Effector memory CD4-positive, alpha-beta T cell (primary cell): ENCODE data around the gene CACNG5.
"Not testable (repeated sequence)": the region's sequence is repeated elsewhere in the genome, so short reads cannot be mapped to it uniquely, and the experiment has no call there.

Experiments
- DNase-seq, 3 donors: peaks; one replicate each; pipeline ENCODE4 v3.0.0-alpha.2; 2020
- H3K27ac ChIP-seq: 2 replicates; pipeline ENCODE4 v1.7.0; 2013; ENCODE audit warnings: mild to moderate bottlenecking, low read length, moderate library complexity; ENCODE audit not compliant: insufficient read depth, poor library complexity, severe bottlenecking
- H3K27me3 ChIP-seq: replicated peaks from 2 replicates; pipeline ENCODE4 v1.7.0; 2013; ENCODE audit warnings: mild to moderate bottlenecking, low read length; ENCODE audit not compliant: insufficient read depth, control insufficient read depth, poor library complexity, severe bottlenecking
- H3K36me3 ChIP-seq: 2 replicates; pipeline ENCODE4 v1.7.0; 2013; ENCODE audit warnings: mild to moderate bottlenecking, low read length, moderate library complexity; ENCODE audit not compliant: control insufficient read depth, insufficient read depth
- H3K4me1 ChIP-seq: 2 replicates; pipeline ENCODE4 v1.7.0; 2013; ENCODE audit warnings: low read length, mild to moderate bottlenecking; ENCODE audit not compliant: control insufficient read depth, insufficient read depth, poor library complexity, severe bottlenecking
- H3K4me3 ChIP-seq: 2 replicates; pipeline ENCODE4 v1.7.0; 2013; ENCODE audit warnings: low read length, low read depth, mild to moderate bottlenecking; ENCODE audit not compliant: insufficient read depth, poor library complexity, severe bottlenecking
- H3K9me3 ChIP-seq: 2 replicates; pipeline ENCODE4 v1.7.0; 2013; ENCODE audit warnings: mild to moderate bottlenecking, low read length, moderate library complexity; ENCODE audit not compliant: control insufficient read depth

CACNG5 gene

DNA sequence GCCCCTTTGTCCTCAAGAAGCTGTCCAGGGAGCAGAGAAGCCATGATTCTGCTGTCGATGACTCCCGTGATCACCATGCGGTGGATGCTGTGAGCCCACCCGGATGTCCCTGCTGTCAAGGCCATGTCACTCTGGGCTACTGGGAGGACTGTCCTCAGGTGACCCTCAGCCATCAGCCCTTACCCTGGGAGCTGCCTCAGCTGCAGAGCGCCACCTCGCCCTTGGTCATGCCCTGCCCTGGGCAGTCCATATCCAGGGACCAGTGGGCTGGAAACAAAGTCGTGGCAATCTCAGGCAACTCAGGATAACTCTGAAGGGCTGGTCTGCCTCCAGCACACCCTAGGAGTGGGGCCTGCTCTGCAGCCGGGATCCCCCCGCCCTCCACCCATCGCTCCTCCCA lies 63.6 kb downstream of the CACNG5 start:
- no peak overlapping the region for H3K4me3 ChIP-seq
- H3K4me1 ChIP-seq = no peaks in the 10 kb centered on the region
- DNase-seq = no peak
- H3K27ac ChIP-seq = no peak overlapping the region
- no peaks in the 10 kb centered on the region for H3K27me3 ChIP-seq
- H3K9me3 ChIP-seq = no peaks in the 10 kb centered on the region
- H3K36me3 ChIP-seq = no peaks in the 10 kb centered on the region

GRCh38 chr17:66900126-66901010 lies 65.5 kb downstream of the CACNG5 start:
- Histone ChIP-seq H3K9me3 (no peaks in the 10 kb centered on the region), H3K36me3 (no peaks in the 10 kb centered on the region), H3K4me3 (no peak overlapping the region), H3K4me1 (no peaks in the 10 kb centered on the region), H3K27ac (no peak overlapping the region), H3K27me3 (no peaks in the 10 kb centered on the region)
- DNase-seq = no peak

- not testable (repeated sequence) for H3K4me1 ChIP-seq, H3K4me3 ChIP-seq, DNase-seq, H3K27me3 ChIP-seq, H3K9me3 ChIP-seq, H3K36me3 ChIP-seq, H3K27ac ChIP-seq
These were observed 68.4 kb downstream of the CACNG5 start for GRCh38 chr17:66903296-66903695.

GRCh38 chr17:66903781-66904180 lies 68.9 kb downstream of the CACNG5 start:
- Histone ChIP-seq H3K4me1 (no peaks in the 10 kb centered on the region), H3K4me3 (no peak overlapping the region), H3K27me3 (no peaks in the 10 kb centered on the region), H3K27ac (no peak overlapping the region), H3K9me3 (no peaks in the 10 kb centered on the region), H3K36me3 (no peaks in the 10 kb centered on the region)
- no peak for DNase-seq

- no peaks in the 10 kb centered on the region for H3K4me1 ChIP-seq
- no peak overlapping the region for H3K27ac ChIP-seq
- no peaks in the 10 kb centered on the region for H3K9me3 ChIP-seq
- H3K36me3 ChIP-seq = no peaks in the 10 kb centered on the region
- H3K27me3 ChIP-seq = no peaks in the 10 kb centered on the region
- no peak overlapping the region for H3K4me3 ChIP-seq
- DNase-seq = no peak
These were observed 70.1 kb downstream of the CACNG5 start for GRCh38 chr17:66904760-66905624.

- Histone ChIP-seq H3K9me3 (no peaks in the 10 kb centered on the region), H3K27ac (no peak overlapping the region), H3K4me1 (no peaks in the 10 kb centered on the region), H3K36me3 (no peaks in the 10 kb centered on the region), H3K4me3 (no peak overlapping the region), H3K27me3 (no peaks in the 10 kb centered on the region)
- DNase-seq = peak; percentile 9 to 30 (median 23)
These were observed 71.7 kb downstream of the CACNG5 start for GRCh38 chr17:66906321-66907278.

- no peak for DNase-seq
- Histone ChIP-seq H3K4me3 (no peak overlapping the region), H3K36me3 (no peaks in the 10 kb centered on the region), H3K9me3 (no peaks in the 10 kb centered on the region), H3K27me3 (no peaks in the 10 kb centered on the region), H3K4me1 (no peaks in the 10 kb centered on the region), H3K27ac (no peak overlapping the region)
These were observed 75.0 kb downstream of the CACNG5 start for GRCh38 chr17:66909804-66910373.

DNA sequence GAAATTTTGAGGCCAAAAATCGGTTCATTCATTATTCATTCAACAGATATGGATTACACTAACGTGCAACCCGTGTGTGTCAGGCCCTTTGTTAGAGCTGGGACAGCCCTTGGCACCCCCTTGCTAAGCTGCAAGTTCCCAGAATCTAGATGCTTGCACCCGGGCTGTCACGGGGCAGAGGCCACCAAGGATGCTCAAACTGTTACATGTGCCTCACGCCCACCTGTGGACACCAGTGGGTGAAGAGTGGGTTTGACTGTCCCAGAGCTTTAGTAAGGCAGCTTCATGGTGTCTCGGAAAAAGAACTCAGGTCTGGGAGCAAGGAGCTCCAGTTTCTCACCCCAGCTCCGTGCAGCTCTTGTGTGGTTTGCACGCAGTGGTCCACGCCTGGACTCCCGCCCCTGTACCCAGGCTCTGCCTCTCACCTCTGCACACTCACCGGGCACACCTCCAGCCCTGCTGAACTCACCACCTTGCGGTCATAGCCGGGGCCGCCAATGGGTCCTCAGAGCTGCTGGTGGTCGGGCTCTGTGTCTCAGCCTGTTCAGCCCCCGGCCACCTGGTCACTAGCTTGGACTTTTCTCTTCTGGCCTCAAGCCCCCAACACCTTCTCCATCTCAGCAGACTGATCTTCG lies 75.9 kb downstream of the CACNG5 start:
- no peak overlapping the region for H3K4me3 ChIP-seq
- no peaks in the 10 kb centered on the region for H3K9me3 ChIP-seq
- H3K36me3 ChIP-seq = no peaks in the 10 kb centered on the region
- no peaks in the 10 kb centered on the region for H3K4me1 ChIP-seq
- no peak overlapping the region for H3K27ac ChIP-seq
- no peaks in the 10 kb centered on the region for H3K27me3 ChIP-seq
- no peak for DNase-seq

DNA sequence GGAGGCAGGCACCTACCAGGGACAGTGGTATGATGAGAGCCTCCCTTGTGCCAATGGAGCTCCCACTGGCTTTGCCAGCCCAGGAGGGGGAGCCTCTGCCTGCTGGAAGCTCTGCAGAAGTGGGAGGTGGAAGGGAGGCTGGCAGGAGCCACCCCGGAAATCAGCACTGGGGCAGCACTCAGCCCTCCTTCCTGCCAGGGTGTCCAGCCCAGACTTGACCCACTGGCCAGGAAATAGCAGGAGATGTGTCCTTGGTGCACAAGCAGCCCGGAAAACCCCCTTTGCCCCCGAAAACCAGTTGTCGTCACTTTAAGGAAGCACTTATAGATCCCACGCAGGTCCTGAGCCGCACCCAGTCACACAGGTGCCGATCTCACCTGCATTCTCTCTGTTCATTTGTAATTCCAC lies 80.3 kb downstream of the CACNG5 start:
- Histone ChIP-seq H3K9me3 (no peaks in the 10 kb centered on the region), H3K4me1 (no peaks in the 10 kb centered on the region), H3K27ac (no peak overlapping the region), H3K36me3 (no peaks in the 10 kb centered on the region), H3K27me3 (no peaks in the 10 kb centered on the region), H3K4me3 (no peak overlapping the region)
- DNase-seq = no peak
